H9 (cell line): Measurements from ENCODE around the gene SLC34A1. TPM values are rescaled to one million over a fixed set of nuclear protein-coding genes. Genes with fewer than 3 reads are reported as not detected.

Experiments used
- DNase-seq: peaks from one replicate; pipeline ENCODE4 v3.0.0-alpha.2; 2017
- H2AFZ ChIP-seq: one replicate; pipeline ENCODE4 v1.6.1; 2013; ENCODE audit warnings: mild to moderate bottlenecking, low read length, control low read depth, moderate library complexity
- H2AK5ac ChIP-seq: 2 replicates; pipeline ENCODE4 v1.6.1; 2013; ENCODE audit warnings: low read length, control low read depth, mixed read lengths; ENCODE audit not compliant: insufficient read length
- H2BK120ac ChIP-seq: one replicate; pipeline ENCODE4 v1.6.1; 2013; ENCODE audit warnings: low read depth, mild to moderate bottlenecking, low read length, control low read depth, inconsistent platforms; ENCODE audit not compliant: poor library complexity, severe bottlenecking
- H2BK12ac ChIP-seq: 2 replicates; pipeline ENCODE4 v1.6.1; 2013; ENCODE audit warnings: low read length, control low read depth, mixed read lengths, low read depth; ENCODE audit not compliant: insufficient read length
- H2BK15ac ChIP-seq: 2 replicates; pipeline ENCODE4 v1.6.1; 2013; ENCODE audit warnings: low read depth, low read length, control low read depth
- H2BK20ac ChIP-seq: one replicate; pipeline ENCODE4 v1.6.1; 2013; ENCODE audit warnings: low read depth, mild to moderate bottlenecking, low read length, control low read depth, inconsistent platforms; ENCODE audit not compliant: poor library complexity, severe bottlenecking
- H2BK5ac ChIP-seq: 2 replicates; pipeline ENCODE4 v1.6.1; 2013; ENCODE audit warnings: low read length, control low read depth, mixed read lengths; ENCODE audit not compliant: insufficient read length
- H3K14ac ChIP-seq: 2 replicates; pipeline ENCODE4 v1.6.1; 2013; ENCODE audit warnings: low read length, control low read depth; ENCODE audit not compliant: insufficient read depth
- H3K18ac ChIP-seq: 2 replicates; pipeline ENCODE4 v1.6.1; 2013; ENCODE audit warnings: low read depth, mild to moderate bottlenecking, mixed read lengths, low read length, control low read depth; ENCODE audit not compliant: insufficient read length
- H3K23ac ChIP-seq: 2 replicates; pipeline ENCODE4 v1.6.1; 2013; ENCODE audit warnings: low read length, control low read depth, mixed read lengths, low read depth; ENCODE audit not compliant: insufficient read length
- H3K23me2 ChIP-seq: 2 replicates; pipeline ENCODE4 v1.6.1; 2013; ENCODE audit warnings: low read depth, mild to moderate bottlenecking, mixed read lengths, low read length, control low read depth; ENCODE audit not compliant: insufficient read length, poor library complexity, severe bottlenecking
- H3K27ac ChIP-seq: 2 replicates; pipeline ENCODE4 v1.5.1; 2013; ENCODE audit warnings: low read length, control low read depth, mixed read lengths, low read depth; ENCODE audit not compliant: insufficient read length
- H3K27me3 ChIP-seq: 2 replicates; pipeline ENCODE4 v1.6.1; 2013; ENCODE audit warnings: low read length, control low read depth, inconsistent platforms; ENCODE audit not compliant: insufficient read depth
- H3K4ac ChIP-seq: 2 replicates; pipeline ENCODE4 v1.6.1; 2013; ENCODE audit warnings: low read depth, mild to moderate bottlenecking, control low read depth, inconsistent platforms, low read length, moderate library complexity
- H3K4me1 ChIP-seq: 2 replicates; pipeline ENCODE4 v1.6.1; 2013; ENCODE audit warnings: low read length, control low read depth, inconsistent platforms; ENCODE audit not compliant: insufficient read depth
- H3K4me2 ChIP-seq: 2 replicates; pipeline ENCODE4 v1.6.1; 2013; ENCODE audit warnings: low read length, control low read depth, mixed read lengths; ENCODE audit not compliant: insufficient read length, insufficient read depth
- H3K56ac ChIP-seq: 2 replicates; pipeline ENCODE4 v1.6.1; 2013; ENCODE audit warnings: low read depth, mild to moderate bottlenecking, mixed read lengths, low read length, control low read depth; ENCODE audit not compliant: insufficient read length
- H3K79me1 ChIP-seq: 2 replicates; pipeline ENCODE4 v1.6.1; 2013; ENCODE audit warnings: low read depth, mild to moderate bottlenecking, moderate library complexity, low read length, control low read depth, inconsistent platforms; ENCODE audit not compliant: insufficient read depth, poor library complexity, severe bottlenecking
- H3K79me2 ChIP-seq: 2 replicates; pipeline ENCODE4 v1.6.1; 2013; ENCODE audit warnings: low read length, control low read depth, inconsistent platforms; ENCODE audit not compliant: insufficient read depth
- H3K9ac ChIP-seq: 2 replicates; pipeline ENCODE4 v1.6.1; 2013; ENCODE audit warnings: low read length, control low read depth, mixed read lengths; ENCODE audit not compliant: insufficient read length; ENCODE audit errors: extremely low read depth
- H3K9me3 ChIP-seq: one replicate; pipeline ENCODE4 v1.6.1; 2013; ENCODE audit warnings: low read depth, low read length, inconsistent platforms; ENCODE audit not compliant: control insufficient read depth
- H3T11ph ChIP-seq: one replicate; pipeline ENCODE4 v1.6.1; 2013; ENCODE audit warnings: mild to moderate bottlenecking, low read length, control low read depth, inconsistent platforms
- H4K20me1 ChIP-seq: one replicate; pipeline ENCODE4 v1.6.1; 2013; ENCODE audit not compliant: control insufficient read depth, insufficient read length, insufficient read depth
- H4K5ac ChIP-seq: 2 replicates; pipeline ENCODE4 v1.6.1; 2013; ENCODE audit warnings: low read depth, mild to moderate bottlenecking, mixed read lengths, low read length, control low read depth; ENCODE audit not compliant: insufficient read length
- H4K8ac ChIP-seq: replicated peaks from 2 replicates; pipeline ENCODE4 v1.6.1; 2013; ENCODE audit warnings: low read length, control low read depth, mixed read lengths, low read depth; ENCODE audit not compliant: insufficient read length
- H4K91ac ChIP-seq: 2 replicates; pipeline ENCODE4 v1.6.1; 2013; ENCODE audit warnings: low read depth, mild to moderate bottlenecking, moderate library complexity, mixed read lengths, low read length, control low read depth; ENCODE audit not compliant: insufficient read length
- H3K27ac Mint-ChIP-seq, 3 experiments: 2 replicates in 2 of 3; 3 replicates in 1 of 3; pipeline ENCODE4 v1.8.0; 2020 to 2021; ENCODE audit warnings: mixed read lengths in 3 of 3, mild to moderate bottlenecking in 1 of 3, moderate library complexity in 1 of 3
- H3K27me3 Mint-ChIP-seq: 2 replicates; pipeline ENCODE4 v1.8.0; 2021; ENCODE audit warnings: low read depth, mild to moderate bottlenecking, moderate library complexity, mixed read lengths
- H3K36me3 Mint-ChIP-seq, 3 experiments: 2 replicates in 2 of 3; 3 replicates in 1 of 3; pipeline ENCODE4 v1.8.0; 2020 to 2021; ENCODE audit warnings: low read depth in 3 of 3, mixed read lengths in 3 of 3; ENCODE audit not compliant: insufficient read depth in 1 of 3
- H3K4me1 Mint-ChIP-seq, 2 experiments: 2 replicates each; pipeline ENCODE4 v1.8.0; 2020; ENCODE audit warnings: mixed read lengths in 2 of 2
- H3K4me3 Mint-ChIP-seq, 2 experiments: 2 replicates in 1 of 2; 3 replicates in 1 of 2; pipeline ENCODE4 v1.8.0; 2020 to 2021; ENCODE audit warnings: mild to moderate bottlenecking in 2 of 2, mixed read lengths in 2 of 2, moderate library complexity in 1 of 2
- H3K9me3 Mint-ChIP-seq, 2 experiments: 2 replicates in 1 of 2; 3 replicates in 1 of 2; pipeline ENCODE4 v1.8.0; 2020; ENCODE audit warnings: mild to moderate bottlenecking in 2 of 2, mixed read lengths in 2 of 2, moderate library complexity in 1 of 2
- WGBS: extraction: QIAGEN DNeasy Blood & Tissue Kit; methylation state at CpG from one replicate; pipeline ENCODE4 v1.1.7; 2013; ENCODE audit warnings: missing lambda C conversion rate, low lambda C conversion rate, mixed read lengths; ENCODE audit not compliant: insufficient read length; ENCODE audit errors: extremely low coverage; 5-methylcytosine and 5-hydroxymethylcytosine counted together
- total RNA-seq: library from RNA; stranded (reverse); gene quantifications from 2 replicates; pipeline ENCODE4 v1.2.1, GENCODE V29; 2021
- TF ChIP-seq, protein P1 (sequence below): fragments of 200-600 bp; sonication (generic); conservative IDR thresholded peaks from 3 replicates; pipeline ENCODE4 v1.8.0; 2021; ENCODE audit warnings: antibody characterized with exemption, mild to moderate bottlenecking

The SLC34A1 gene
- total RNA-seq, 1 experiment from 2014 or later = not detected

DNA sequence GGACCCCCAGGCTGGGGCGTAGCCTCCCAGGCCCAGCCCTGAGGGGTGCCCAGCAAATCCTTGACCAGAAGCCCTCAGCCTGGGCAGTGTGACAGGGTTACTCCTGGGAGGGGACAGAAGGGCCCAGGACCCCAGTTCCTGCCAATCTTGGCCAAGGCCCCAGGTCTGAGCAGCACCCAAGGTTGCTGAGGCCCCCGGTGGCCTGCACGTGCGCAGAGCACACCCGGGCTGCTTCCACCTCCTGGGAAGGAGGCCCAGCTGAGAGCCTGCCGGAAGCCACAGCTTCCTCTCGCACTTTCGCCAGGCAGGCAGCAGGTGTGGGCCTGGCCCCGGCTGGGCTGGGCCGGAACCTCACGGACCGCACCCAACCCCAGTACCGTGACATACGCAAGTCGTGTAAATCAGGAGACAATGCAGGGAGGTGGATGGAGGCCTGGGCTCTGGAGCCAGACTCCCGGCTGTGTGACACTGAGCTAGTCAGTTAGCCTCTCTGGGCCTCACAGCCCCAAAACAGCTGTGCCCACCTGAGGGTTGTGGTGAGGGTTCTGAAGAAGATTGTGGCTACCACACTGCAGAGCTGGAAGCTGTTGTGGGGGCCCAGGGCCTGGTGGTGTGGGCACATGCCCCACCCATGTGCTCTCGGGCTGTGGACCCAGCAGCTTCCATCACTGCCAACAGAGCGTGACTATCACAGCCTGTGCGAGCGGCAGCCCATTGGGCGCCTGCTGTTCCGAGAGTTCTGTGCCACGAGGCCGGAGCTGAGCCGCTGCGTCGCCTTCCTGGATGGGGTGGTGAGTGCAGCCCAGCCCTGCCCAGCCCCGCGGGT, 47.3 kb downstream of the SLC34A1 start:
- no peak overlapping the region for H2AK5ac ChIP-seq
- H2BK5ac ChIP-seq = no peak overlapping the region
- no CpG with 5 or more reads among the region's 29 CpGs for WGBS
- no peak overlapping the region for H2BK15ac ChIP-seq
- H3K23ac ChIP-seq = no peak overlapping the region
- Mint-ChIP-seq H3K4me3 (no peak overlapping the region), H3K36me3 (peaks cover 6 to 52% (median 45%) of the 10 kb centered on the region in 3 experiments; a peak in 6 of 7 replicates), H3K9me3 (no peaks in the 10 kb centered on the region), H3K27me3 (no peaks in the 10 kb centered on the region), H3K4me1 (peaks cover 13 to 22% of the 10 kb centered on the region in 2 experiments), H3K27ac (no peak overlapping the region)
- peaks cover 4% of the 10 kb centered on the region for H3K23me2 ChIP-seq
- H3K4me1 ChIP-seq = no peaks in the 10 kb centered on the region; the same call in 1 of the 2 replicates
- H2BK20ac ChIP-seq = no peak overlapping the region
- no peak overlapping the region for H2AFZ ChIP-seq
- no peak overlapping the region for H2BK12ac ChIP-seq
- no peak overlapping the region for H3K9ac ChIP-seq
- DNase-seq = no peak
- H3K4me2 ChIP-seq = no peak overlapping the region
- H3K56ac ChIP-seq = no peak overlapping the region
- H2BK120ac ChIP-seq = no peak overlapping the region
- H3K79me2 ChIP-seq = no peaks in the 10 kb centered on the region; the same call in 1 of the 2 replicates
- H3K18ac ChIP-seq = no peak overlapping the region
- TF ChIP-seq, protein P1, sequence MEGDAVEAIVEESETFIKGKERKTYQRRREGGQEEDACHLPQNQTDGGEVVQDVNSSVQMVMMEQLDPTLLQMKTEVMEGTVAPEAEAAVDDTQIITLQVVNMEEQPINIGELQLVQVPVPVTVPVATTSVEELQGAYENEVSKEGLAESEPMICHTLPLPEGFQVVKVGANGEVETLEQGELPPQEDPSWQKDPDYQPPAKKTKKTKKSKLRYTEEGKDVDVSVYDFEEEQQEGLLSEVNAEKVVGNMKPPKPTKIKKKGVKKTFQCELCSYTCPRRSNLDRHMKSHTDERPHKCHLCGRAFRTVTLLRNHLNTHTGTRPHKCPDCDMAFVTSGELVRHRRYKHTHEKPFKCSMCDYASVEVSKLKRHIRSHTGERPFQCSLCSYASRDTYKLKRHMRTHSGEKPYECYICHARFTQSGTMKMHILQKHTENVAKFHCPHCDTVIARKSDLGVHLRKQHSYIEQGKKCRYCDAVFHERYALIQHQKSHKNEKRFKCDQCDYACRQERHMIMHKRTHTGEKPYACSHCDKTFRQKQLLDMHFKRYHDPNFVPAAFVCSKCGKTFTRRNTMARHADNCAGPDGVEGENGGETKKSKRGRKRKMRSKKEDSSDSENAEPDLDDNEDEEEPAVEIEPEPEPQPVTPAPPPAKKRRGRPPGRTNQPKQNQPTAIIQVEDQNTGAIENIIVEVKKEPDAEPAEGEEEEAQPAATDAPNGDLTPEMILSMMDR = no peak
- H3K27ac ChIP-seq = no peak overlapping the region
- no peak overlapping the region for H3K4ac ChIP-seq
- H3K27me3 ChIP-seq = no peaks in the 10 kb centered on the region
- H4K20me1 ChIP-seq = peaks cover 2% of the 10 kb centered on the region
- no peak overlapping the region for H4K8ac ChIP-seq
- H4K91ac ChIP-seq = no peak overlapping the region
- no peaks in the 10 kb centered on the region for H3K9me3 ChIP-seq
- no peaks in the 10 kb centered on the region for H3K79me1 ChIP-seq
- H3T11ph ChIP-seq = no peak overlapping the region
- H4K5ac ChIP-seq = no peak overlapping the region
- no peak overlapping the region for H3K14ac ChIP-seq
